Placental epithelial cell (primary cell): ENCODE results near the gene PEX16. TPM values are rescaled to one million over a fixed set of nuclear protein-coding genes. Genes with fewer than 3 reads are reported as not detected.

Source experiments
- total RNA-seq: library from RNA; depleted of rRNA; stranded (reverse); fragments of >200 nt; gene quantifications from 2 replicates; pipeline ENCODE4 v1.2.3, GENCODE V29; 2012

PEX16 gene
- total RNA-seq, result 32.6 and 36.3 TPM in 2 replicates

DNA sequence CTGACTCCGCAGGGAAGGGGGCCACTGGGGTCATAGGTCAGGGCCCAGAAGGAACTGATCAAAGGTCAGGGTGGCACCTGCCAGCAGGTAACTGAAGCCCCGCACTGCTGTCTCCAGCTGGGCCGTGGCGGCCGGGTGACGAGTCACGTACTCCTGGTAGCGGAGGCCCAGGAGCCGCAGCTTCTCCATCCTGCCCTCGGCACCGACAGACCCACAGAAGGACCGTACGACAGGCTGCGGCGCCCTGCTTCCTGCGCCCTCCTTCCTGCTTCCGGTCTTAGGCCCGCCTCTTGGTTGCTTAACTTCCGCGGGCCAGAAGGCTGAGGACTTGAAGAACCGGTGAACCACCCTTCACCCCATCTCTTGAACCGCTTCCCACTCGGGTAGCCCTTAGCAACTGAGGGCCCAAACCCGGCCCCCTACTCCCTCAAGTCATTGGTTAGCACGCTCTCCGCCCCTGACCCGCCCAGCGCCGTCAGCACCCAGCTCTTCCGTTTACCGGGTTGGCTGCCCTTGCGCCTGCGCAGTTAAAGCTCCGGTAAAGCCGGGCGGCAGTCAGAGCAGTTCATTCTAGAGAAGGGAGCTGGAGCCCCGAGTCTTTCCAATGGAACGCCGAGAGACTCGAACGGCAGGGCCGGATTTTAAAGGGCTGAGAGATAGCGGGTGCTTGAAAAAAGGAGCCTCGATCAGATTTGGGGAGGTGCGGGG is at the start of gene PEX16:
TSS of gene PEX16 (minus strand) at position 255 of the 708 bp plus-strand sequence. CDS start at position 189, 66 bp downstream.

DNA sequence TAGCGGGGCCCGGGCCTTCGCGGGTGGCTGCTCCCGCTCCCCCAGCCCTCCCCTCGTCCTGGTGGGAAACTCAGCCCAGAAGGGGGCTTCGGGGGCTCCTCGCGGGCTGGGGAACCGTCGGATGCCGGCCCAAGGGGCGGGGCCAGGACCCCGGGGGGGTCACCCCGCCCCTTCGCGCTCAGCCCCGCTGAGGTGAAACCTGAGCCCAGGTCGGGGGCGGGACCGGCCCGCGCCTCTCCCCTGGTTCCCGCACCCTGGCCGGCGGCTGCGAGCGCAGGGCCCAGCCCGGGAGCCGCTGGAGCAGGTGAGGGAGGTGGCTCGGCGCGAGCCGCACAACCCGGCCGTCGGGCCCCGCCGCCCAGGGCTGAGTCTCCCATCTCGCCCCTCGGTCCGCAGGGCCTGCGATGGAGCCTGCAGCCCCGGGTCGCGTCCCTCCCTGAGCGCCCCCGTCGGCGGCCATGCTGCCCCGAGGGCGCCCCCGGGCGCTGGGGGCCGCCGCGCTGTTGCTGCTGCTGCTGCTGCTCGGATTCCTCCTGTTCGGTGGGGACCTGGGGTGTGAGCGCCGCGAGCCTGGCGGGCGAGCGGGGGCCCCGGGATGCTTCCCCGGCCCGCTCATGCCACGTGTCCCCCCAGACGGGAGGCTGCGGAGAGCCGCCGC is 4.9 kb upstream of the PEX16 start, which contains the start of gene LARGE2:
TSS of gene LARGE2 (plus strand) at position 232 of the 658 bp plus-strand sequence. CDS start at position 459, 227 bp downstream.

DNA sequence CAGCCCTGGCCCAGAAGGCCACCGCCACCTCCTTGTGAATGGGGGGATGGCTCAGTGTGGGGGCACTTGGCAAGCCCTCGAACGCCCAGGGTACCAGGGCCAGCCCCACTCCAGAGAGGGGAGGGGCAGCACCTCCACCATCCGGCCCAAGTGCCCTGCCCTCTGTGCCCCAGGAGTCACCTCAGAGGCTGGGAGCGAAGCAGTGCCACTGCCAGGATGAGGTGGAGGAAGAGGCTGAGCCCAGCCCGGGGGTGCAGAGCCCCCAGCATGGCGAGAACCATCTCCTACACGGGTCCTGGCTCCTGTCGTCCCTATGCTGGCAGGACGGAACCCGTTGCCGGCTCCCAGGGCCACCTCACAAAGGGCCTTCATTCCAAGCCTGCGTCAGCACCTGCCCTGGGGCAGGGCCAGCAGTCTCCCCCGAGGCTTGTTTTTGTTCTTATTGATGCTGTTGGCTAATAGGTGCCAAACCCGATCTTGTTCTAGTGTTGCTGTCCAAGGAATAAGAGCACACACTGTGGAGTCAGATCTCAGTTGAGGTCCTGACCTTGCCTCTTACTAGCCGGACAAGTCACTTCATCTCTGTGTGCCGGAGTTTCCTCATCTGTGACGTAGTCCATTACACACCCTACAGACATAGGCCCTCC is 10.6 kb downstream of the PEX16 start, which contains the start of gene FREY1:
TSS of gene FREY1 (minus strand) at position 307 of the 647 bp plus-strand sequence. CDS start at position 281, 26 bp downstream.

DNA sequence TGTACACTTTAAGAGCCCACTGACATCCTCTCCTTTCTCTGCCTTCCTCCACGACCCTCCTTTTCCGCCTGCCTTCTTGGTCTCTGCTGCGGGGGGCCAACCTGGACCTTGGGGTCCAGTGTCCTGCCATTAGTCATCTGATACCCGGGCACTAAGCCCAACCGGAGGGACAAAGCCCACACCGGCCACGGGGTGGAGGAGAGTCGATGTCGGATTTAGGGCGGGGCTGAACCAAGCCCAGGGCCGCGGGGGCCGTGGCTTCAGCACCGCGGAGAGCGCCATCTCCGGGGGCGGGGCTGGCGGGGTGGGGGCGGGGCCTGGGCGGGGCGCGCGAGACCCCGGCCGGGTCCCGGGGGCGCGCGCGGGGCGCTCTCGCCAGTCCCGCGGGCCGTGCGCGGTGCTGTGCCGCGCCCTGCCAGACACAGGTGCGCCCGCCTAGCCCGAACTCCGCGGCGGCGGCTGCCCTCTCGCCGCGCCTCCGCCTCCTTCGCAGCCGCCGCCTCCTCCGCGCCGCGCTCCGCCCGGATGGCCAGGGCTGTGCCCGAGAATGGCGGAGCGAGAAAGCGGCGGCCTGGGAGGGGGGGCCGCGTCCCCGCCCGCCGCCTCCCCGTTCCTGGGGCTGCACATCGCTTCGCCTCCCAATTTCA is 32.3 kb downstream of the PEX16 start, which contains the start of gene MAPK8IP1:
TSS of gene MAPK8IP1 (plus strand) at position 378 of the 647 bp plus-strand sequence. CDS start at position 548, 170 bp downstream.

Other genes starting within 250 kb of the PEX16 start
- gene SLC35C1, start 112.7 kb downstream of the PEX16 start, total RNA-seq, result 10.6 and 17.0 TPM in 2 replicates
- gene CRY2, start 70.4 kb downstream of the PEX16 start, total RNA-seq, result 26.6 and 33.8 TPM in 2 replicates
- gene MAPK8IP1, start 32.2 kb downstream of the PEX16 start, total RNA-seq, result 3.9 and 4.4 TPM in 2 replicates
- gene FREY1, start 10.6 kb downstream of the PEX16 start, total RNA-seq, result 2.7 and 3.4 TPM in 2 replicates
- under 0.01 and 0.22 TPM in 2 replicates for gene LARGE2, start 4.8 kb upstream of the PEX16 start, total RNA-seq
- gene PHF21A, start 203.6 kb upstream of the PEX16 start, total RNA-seq, result 12.9 and 22.0 TPM in 2 replicates